Right ventricle myocardium superior (tissue), 1 donor: Measurements from ENCODE around the gene SEC31A. TPM values are rescaled to one million over a fixed set of nuclear protein-coding genes. Genes with fewer than 3 reads are reported as not detected.
"Not testable (repeated sequence)": the region's sequence is repeated elsewhere in the genome, so short reads cannot be mapped to it uniquely, and the experiment has no call there.

Experiments used
- ATAC-seq: fragments of 200-7000 bp; cut with Tn5 transposase; one replicate; pipeline ENCODE4 v1.9.1; 2020; ENCODE audit warnings: mild to moderate bottlenecking; ENCODE audit not compliant: poor library complexity
- DNase-seq: peaks from one replicate; pipeline ENCODE4 v3.0.0-alpha.2; 2020
- intact Hi-C: fragments of 100-400 bp; cut with DNase I; formaldehyde crosslinking; loops from one replicate; pipeline ENCODE4 v1.11.2; 2022
- total RNA-seq: library from RNA; stranded (reverse); fragmentation: NEBNext Ultra II Directional; extraction: Animal tissue kit (Norgen Biotek cat#: 25700); gene quantifications from one replicate; pipeline ENCODE4 v1.2.1, GENCODE V29; 2021
- donor health status: DM: no; HTN: yes; CAD: no; lungs with severe emphysema.

The SEC31A gene
- total RNA-seq, 1 donor from 2014 or later: 82.1 TPM

DNA sequence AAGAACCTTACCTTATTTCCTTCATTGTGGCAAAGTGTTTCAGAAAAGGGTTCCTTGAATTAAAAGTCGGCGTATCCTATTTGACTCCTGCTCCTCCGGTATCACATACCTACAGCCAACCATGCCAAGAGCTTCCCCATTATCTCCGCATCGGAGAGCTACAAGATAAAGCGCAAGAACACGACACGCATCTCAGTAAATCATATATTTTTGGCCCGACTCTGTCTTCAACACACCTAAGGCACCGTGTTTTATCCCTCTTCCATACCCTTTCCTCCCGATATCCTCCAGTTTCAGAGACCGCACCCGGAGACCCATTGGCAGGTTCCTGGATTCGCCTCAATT, 9.1 kb upstream of the SEC31A start:
- ATAC-seq (peak; percentile 16), DNase-seq (no peak)
- intact Hi-C loops: loop anchor here (10.0 kb wide), 1 partner anchor 135 kb away; the partner anchor contains the start of gene COPS4

DNA sequence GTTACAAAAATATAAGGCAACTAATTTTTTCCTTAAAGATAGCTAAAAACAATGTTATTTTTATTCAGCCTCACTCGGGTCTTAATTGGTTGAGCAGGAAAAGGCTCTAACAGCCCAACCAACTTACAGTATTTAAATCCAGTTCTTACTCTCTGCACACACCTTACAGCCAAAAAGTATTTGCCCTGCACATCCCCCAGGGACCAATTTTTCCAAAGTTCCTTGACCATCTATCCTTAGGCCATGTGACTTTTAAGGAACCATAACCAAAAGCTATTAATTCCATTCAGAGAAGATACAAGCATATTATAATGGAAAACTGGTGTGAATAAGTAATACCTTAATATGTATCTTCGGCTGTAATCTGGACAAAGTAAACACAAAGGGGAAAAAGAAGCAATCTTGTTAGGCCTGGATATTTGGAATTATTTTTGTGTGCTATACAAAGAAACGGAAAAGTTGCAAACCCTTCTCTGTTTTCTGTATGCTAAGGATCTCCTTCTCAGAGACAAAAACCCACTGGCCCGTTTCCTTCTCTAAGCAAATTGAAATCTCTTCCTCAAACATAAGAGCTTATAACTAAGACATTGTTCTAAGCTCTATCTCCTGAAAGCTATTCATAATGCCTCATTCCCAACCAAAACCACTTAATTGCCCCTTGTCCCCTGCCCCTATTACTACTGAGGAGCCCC, 8.6 kb upstream of the SEC31A start:
- DNase-seq (no peak), ATAC-seq (no peak)
- intact Hi-C loops: loop anchor here (5.0 to 10.0 kb wide), 4 partner anchors 113 to 465 kb away; partner anchors contain the start of genes COPS4, ENOPH1, HNRNPDL and LIN54

DNA sequence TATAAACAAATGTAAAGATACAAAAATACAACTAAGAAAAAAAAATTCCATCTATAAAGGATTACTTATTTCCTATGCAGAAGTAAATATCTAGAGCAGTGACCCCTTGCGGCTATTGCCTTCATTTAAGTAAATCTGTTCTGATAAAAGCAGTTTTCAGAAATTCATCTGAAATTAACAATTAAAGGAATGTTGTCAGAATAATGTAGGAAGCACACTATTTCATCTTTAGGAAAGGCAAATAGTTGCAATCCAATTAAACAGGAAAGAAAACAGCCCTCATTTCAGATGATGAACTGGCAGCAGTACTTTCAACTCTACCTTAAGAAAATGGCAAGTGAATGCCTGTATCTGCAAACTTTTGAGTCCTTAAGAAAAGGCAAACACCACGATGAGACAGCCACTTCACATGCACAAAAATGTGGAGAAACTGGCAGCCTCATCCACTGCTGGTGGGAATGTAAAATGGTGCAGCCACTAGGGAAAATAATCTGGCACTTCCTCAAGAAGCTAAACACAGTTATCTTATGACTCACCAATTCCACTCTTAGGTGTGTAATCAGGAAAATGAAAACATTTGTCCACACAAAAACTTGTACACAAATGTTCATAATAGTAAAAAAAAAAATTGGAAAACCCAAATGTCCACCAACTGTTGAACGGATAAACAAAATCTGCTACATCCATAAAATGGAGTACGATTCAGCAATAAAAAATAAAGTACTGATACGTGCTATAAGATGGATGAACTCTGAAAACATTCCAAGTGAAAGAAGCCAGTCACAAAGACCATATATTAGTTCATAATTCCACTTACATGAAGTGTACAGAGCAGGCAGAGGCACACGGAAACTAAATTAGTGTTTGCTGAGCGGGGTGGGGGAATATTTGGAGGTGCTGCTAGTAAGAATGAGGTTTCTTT, 7.6 kb upstream of the SEC31A start:
- intact Hi-C loops: loop anchor here (5.0 to 10.0 kb wide), 3 partner anchors 114 to 464 kb away; partner anchors contain the start of genes ENOPH1, HNRNPDL and LIN54
- no peak for DNase-seq
- no peak for ATAC-seq

DNA sequence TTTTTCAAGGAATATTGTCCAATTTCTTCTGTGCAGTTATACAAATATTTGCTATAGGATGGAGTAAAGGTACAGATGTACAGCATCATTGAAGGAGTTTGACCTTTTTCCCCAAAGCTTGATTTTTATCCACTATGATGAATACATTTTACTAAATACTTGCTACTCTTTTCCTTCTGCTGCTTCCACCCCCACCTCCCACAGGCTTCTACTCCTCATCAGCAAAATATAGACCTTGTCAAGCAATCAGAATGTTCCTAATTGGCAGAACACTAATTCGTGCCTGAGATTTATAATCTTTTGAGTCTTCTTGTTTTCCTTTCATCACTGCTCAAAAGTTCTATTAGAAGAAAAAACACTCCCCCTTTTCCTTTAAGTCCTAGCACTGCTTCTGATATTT, 5.8 kb upstream of the SEC31A start:
- no peak for DNase-seq
- intact Hi-C loops: loop anchor here (5.0 to 10.0 kb wide), 3 partner anchors 116 to 462 kb away; partner anchors contain the start of genes ENOPH1, HNRNPDL and LIN54
- no peak for ATAC-seq

DNA sequence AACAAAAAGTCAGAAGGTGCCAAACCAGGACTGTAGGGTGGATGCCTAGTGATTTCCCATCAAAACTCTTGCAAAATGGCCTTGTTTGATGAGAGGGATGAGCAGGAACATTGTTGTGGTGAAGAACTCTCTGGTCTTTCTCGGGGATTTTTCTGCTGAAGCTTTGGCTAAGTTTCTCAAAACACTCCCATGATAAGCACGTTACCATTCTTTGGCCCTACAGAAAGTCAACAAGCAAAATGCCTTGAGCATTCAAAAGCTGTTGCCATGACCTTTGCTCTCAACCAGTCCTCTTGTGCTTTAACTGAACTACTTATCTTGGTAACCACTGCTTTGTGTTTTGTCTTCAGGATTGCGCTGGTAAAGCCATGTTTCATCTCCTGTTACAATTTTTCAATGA, 3.0 kb upstream of the SEC31A start:
- intact Hi-C loops: loop anchor here (10.0 kb wide), 2 partner anchors 429 to 459 kb away; partner anchors contain the start of genes ENOPH1 and HNRNPDL
- ATAC-seq: no peak

DNA sequence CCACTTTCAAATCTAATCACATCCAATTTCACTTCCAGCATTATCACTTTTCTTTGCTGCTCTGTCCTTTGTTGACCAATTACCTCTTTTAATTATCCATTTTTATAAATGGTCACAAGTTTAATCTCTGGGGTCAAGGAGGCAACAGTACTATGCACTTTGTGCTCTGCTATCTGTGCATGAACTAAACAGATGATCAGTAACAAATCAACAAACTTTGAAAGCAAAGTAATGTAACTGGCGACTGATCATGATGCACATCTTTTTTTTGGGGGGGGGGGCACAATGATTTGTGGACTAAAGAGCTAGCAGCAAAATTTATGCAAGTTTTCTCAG, 1.5 kb upstream of the SEC31A start:
- ATAC-seq (no peak), DNase-seq (no peak)
- intact Hi-C loops: loop anchor here (10.0 kb wide), 2 partner anchors 428 to 458 kb away; partner anchors contain the start of genes ENOPH1 and HNRNPDL

More for the DNA sequence above, 3.0 kb upstream of the SEC31A start:
- no peak for DNase-seq

DNA sequence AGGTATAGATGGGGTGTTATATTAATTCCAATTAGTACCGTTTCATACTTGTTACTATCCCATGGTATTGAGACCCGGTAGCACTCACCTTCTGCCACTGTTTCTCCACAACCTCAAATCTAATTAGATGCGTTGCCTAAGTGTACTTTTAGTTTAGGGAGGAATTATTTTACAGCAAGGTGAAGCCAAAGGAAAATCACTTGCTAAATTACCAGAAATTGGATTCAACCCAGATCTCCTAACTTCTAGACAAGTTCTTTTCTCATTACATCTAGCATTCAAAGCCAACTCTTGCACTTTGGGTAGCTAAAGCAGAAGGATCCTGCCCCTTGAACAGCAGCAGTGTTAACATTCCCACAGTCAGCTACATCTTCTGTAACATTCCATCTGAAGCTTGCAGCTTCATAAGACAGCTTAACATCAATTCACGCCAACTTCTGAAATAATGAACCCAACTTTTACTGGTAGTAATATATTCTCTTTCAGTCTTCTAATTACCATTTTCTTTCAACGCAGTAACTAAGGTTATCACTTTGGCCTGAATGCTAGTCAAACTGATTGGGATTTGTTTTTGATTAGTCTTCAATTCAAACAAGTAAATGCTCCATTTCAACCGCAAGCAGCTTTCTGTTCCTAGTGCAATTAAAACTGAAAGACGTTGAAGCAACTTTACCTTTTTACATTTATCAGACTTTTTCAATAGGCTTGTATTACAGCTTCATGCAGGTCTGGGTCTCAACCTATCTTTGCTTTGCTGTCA, 934 bp upstream of the SEC31A start:
- no peak for DNase-seq
- peak; percentile 4 for ATAC-seq
- intact Hi-C loops: loop anchor here (10.0 kb wide), 2 partner anchors 427 to 457 kb away; partner anchors contain the start of genes ENOPH1 and HNRNPDL

DNA sequence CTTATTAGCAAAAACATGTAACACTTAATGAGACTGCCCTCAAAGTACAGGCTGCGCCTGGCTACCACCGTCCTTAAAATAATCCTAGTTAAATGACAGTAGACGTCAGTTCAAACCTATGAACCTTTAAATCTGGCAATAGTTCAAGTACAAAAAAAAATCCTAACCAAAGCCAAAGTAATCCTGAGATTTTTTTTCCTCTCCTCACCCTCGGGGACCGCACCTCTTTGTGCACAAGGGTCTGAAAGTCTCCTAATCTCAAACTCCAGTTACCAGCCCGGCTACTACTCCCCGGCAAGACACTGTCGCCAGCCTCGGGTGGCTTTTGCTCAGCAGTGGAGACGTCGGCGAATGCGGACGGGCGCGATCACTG, 439 bp downstream of the SEC31A start:
- intact Hi-C loops: loop anchor here (10.0 kb wide), 2 partner anchors 426 to 456 kb away; partner anchors contain the start of genes ENOPH1 and HNRNPDL
- ATAC-seq: peak; percentile 19
- no peak for DNase-seq

DNA sequence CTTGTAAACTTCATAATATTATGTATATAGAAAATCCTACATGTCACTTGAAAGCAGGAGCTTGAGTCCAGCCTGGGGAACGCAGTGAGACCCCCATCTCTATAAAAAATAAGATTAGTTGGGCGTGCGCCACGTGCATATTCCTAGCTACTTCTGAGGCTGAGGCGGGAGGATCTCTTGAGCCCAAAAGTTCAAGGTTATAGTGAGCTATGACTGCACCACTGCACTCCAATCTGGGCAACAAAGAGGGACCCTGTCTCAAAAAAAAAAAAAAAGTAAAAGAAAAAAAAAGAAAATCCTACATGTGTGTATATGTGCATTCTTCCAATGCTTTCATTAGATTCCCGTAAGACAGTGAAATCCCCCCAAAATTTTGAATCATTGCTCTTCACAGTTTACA, 1.7 kb downstream of the SEC31A start:
- intact Hi-C loops: no loop called here
- ATAC-seq (no peak), DNase-seq (no peak)

DNA sequence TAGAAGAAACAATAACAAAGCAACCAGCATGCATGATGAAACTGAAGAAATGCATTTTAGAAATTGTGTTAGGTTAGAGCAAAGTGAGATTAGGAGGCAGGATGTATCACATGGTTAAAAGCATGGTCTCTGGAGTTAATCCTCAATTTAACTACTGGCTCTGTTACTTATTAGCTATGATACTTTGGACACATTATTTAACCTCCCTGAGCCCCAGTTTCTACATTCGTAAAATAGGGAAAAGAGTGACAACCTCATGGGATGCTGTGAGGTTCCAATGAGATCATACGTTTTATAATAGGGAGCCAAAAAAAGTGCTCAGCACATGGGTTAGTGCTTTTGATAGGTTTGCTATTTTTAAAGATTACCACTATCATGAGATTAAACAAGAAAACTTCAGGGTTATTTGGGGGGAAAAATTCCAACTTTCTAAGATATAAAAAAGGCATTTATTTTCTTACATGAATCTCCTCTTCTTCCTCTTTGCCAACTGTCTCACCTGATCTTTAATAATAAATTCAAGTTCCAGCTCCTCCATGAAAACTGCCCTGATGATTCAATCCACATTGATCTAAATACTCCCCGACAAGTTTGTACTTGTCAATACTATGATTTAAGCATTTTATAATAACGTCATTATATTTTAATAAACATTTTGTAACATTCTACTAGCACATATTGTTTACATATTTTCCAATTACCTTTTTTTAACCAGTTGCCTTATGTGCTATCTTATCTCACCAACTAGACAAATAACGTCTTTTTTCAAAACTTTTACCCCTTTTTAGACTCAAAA, 4.6 kb downstream of the SEC31A start:
- DNase-seq (no peak), ATAC-seq (no peak)
- intact Hi-C loops: no loop called here

DNA sequence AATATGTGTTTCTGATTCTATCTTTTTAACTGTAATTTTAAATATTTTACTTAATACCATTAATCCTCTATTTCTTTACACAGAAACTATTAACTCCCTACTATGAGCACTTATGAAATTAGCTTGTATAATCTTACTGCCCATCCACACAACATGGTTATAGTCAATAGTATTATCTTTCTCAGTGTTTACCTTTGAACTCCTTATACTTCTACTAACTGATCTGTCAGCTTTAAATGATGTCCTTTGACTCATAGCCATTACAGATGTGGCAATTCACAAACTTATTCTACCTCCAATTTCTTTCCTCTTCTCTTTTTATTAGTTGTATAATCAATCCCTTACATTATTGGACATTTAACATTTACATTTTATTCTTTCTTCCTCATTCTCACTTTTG, 5.5 kb downstream of the SEC31A start:
- intact Hi-C loops: no loop called here
- DNase-seq (no peak), ATAC-seq (no peak)

DNA sequence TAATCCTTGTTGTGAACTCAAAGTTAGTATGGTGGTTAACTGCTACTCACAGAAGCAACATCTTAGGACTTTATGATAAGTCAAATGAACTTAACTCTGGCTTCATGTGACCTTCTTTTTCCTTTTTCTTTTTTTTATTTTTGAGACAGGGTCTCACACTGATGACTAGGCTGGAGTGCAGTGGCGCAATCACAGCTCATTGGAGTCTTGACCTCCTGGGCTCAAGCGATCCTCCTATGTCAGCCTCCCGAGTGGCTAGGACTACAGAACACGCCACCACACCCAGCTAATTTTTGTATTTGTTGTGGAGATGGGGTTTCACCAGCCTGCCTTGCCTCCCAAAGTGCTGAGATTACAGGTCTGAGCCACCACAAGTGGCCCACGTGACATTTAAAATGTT, 22.4 kb downstream of the SEC31A start:
- DNase-seq (no peak), ATAC-seq (no peak)
- intact Hi-C loops: no loop called here

DNA sequence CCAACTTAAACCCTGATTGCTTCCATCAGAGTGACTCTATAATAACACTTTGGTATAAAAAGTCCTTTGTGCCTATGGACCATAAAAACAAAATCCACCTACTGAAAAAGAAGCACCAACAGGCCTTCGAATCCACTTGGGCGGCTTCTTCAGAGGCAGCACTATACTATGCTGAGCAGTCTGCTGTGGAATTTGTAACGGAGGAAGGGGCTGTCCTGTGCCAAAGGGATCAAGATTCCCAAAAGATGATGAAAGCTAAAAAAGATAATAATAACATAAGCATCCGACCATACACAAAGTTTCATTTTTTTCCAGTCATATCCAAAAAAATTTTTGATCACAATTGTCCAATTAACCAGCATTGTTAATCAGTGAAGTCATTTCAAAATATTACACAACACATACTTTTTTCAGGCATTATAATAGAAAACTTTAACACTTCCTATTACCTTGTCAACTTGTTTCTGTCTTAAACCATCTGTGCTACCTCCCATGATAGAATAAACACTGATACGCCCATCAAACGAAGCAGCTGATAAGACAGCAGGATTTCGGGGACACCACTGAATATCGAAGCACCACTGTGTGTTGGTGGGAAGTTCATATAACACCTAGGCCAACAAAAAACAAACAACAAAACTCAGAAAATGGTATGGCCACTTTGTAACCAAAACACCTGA, 24.1 kb downstream of the SEC31A start:
- DNase-seq (no peak), ATAC-seq (no peak)
- intact Hi-C loops: no loop called here

DNA sequence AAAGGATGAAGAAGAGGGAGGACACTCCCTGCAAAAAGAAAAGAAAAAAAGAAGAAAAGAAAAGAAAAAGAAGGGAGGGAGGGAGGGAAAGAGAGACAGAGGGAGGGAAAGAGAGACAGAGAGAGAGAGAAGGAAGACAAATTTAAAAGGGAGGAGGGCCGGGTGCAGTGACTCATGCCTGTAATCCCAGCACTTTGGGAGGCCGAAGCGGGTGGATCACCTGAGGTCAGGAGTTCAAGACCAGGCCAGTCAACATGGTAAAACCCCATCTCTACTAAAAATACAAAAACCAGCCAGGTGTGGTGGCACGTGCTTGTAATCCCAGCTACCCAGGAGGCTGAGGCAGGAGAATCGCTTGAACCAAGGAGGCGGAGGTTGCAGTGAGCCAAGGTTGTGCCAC, 24.9 kb downstream of the SEC31A start:
- intact Hi-C loops, DNase-seq, ATAC-seq: not testable (repeated sequence)

DNA sequence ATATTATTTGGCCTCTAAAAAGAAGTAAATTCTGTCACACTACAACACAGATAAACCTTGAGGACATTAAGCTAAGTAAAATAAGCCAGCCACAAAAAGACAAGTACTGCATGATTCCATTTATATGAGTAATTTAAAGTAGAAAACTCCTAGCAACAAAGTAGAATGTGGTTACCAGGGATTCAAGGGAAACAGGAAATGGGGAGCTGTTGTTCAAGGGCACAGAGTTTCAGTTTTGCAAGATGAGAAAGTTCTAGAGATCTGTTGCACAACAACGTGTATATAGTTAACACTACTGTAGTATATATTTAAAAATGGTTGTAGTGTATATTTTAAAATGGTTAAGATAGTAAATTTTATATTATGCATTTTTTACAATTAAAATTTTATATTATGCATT, 25.4 kb downstream of the SEC31A start:
- peak; percentile 46 for ATAC-seq
- no peak for DNase-seq
- intact Hi-C loops: no loop called here

DNA sequence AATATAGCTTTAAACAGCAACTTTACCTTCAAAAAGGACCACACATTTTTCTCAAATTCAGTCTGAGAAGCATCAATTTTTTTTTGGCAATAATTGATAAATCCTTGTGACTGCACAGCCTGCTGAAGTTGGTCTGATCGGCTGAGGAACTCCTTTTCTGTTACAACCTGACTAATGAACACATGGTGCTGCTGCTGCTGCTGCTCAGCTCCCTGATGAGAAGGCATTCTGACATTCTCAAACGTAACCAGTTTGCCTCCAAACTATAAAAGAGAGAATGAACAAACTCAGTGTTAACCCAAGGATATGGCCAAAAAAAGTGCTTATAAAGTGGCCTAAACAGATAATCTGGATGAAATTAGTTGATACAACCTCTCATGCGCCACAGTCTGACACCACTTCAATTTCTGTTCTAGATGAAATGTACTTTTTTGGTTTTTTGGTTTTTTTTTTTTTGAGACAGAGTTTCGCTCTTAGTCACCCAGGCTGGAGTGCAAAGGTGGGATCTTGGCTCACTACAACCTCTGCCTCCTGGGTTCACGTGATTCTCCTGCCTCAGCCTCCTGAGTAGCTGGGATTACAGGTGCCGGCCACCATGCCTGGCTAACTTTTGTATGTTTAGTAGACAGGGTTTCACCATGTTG, 26.5 kb downstream of the SEC31A start:
- ATAC-seq (no peak), DNase-seq (no peak)
- intact Hi-C loops: no loop called here

DNA sequence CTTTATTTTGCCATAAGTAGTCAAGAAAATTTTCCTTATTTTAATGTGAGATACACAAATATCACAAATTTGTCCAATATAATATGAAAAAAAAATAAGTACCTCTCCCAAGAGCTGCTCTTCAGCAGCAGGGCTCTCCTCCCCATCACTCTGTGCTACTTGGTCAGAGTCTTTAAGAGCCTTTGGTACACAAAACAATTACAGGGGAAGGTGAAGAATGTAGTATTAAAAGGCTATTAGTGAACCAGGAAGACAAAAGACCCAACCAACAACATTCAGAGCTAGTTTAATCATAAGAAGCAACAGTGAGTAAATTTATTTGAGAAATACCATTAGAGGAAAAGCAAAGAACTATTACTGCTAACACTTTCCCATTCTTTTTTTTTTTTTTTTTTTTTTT, 29.4 kb downstream of the SEC31A start:
- no peak for ATAC-seq
- no peak for DNase-seq
- intact Hi-C loops: no loop called here
